GM18868 (cell line): Measurements from ENCODE around the gene MYO7B.
A peak's percentile ranks its signal among the peaks of the same experiment; 100 is the strongest.

Source experiments
- ATAC-seq: cut with Tn5 transposase; IDR thresholded peaks from one replicate; pipeline ENCODE4 v1.9.1; 2021; ENCODE audit warnings: mild to moderate bottlenecking, moderate library complexity; ENCODE audit not compliant: unreplicated experiment

MYO7B gene

GRCh38 chr2:127634626-127635379 lies 99.3 kb downstream of the MYO7B start:
- ATAC-seq, result no peak

DNA sequence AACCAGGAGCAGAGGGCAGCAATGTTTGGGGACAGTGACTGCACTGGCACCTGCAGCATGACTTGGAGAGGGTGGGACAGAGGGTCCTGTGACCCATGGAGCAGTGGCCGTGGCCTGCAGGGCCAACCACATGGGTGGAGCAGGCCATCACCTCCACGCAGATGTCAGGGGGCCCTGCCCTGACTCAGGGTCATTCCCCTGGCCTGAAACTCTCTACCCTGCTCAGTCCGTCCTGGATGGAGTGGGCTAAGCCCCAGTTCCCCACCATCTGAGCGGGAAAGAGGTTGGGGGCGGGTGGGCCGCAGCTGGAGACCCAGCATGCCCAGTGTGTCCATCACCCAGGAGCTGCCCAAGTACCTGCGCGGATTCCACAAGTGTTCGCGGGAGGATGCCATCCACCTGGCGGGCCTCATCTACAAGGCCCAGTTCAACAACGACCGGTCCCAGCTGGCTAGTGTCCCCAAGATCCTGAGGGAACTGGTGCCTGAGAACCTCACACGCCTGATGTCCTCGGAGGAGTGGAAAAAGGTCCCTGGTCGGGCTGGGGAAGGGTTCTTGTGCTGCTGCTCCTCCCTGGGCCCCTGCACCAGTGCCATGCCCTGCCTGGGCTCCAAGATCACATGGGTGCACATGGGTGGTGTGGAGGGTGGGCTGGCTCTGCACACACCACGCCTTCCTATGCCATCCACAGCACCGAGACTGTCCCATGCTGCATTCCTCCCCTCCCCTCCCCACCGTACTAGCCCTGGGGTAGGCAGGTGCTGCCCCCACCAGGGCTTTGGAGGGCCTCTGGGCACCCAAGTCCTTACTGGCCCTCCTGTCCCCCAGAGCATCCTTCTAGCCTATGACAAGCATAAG lies 100.1 kb downstream of the MYO7B start:
- ATAC-seq, result no peak

- ATAC-seq, result no peak
Measured at GRCh38 chr2:127636248-127637235, 101.1 kb downstream of the MYO7B start.

DNA sequence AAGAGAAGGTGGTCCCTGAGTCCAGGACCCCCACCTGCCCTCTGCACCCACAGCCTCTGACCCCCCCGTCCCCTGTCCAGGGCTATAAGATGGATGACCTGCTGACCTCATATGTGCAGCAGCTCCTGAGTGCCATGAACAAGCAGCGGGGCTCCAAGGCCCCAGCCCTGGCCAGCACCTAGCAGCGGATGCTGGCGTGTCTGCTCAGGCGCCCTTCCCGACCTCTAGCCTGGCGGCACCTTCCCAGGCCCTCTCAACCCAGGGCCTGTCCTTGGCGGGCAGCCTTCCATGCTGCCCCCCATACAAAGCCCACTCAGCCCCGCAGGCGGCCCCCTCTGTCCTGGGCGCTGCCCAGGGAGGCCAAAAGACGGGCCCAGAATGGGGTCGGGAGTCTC lies 101.8 kb downstream of the MYO7B start:
- no peak for ATAC-seq

GRCh38 chr2:127637725-127638252 lies 102.3 kb downstream of the MYO7B start:
- no peak for ATAC-seq

DNA sequence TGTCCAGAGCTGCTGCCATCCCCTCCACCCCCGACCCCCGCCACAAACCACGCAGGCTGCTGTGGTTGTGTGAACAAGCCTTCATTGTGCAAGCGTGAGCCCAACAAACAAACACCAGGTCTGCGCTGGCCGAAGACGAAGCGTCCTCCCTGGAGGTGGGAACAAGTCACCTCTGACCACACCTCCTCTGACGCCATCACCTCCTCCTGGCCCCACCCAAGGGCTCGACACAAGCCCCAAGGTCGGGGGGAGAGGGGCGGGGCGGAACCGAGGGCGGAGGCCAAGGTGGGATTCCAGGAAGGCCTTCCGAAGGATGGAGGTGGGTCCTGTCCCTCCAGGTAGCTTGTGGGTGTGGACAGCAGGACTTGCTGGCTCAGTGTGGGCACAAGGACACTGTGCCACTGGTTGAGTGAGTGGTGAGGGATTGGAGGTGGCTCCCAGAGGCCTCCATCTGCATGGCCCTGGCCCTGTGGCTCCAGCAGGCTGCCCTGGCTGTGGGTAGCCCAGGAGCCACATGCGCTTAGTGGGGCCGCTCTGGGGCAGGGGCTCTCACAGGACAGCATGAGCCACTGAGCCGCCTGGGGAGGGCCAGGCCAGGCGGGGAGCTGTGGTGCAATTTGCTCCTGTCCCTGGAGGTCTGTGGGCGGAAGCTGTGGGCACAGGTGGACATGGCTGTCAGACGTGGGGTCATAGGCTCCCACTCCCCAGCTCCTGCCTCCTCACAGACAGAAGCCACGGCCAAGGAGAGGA lies 103.1 kb downstream of the MYO7B start:
- no peak for ATAC-seq

DNA sequence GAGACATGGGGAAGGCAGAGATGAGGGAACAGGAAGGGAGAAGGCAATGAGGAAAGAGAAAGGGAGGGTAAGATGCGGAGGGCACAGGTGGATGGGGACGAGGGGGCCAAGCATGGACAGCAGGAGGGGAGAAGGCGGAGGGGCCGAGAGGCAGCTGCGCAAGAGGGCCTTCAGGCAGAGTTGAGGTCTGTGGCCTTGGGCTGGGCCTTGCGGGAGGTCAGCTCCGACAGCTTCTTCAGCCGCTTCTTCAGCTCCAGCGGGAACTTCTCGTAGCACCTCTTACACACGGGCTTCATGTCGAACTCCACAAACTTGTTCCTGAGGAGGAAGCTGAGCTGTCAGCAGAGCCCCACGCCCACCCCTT lies 103.6 kb downstream of the MYO7B start:
- ATAC-seq, result no peak

GRCh38 chr2:127640082-127641072 lies 104.9 kb downstream of the MYO7B start:
- ATAC-seq, result peak; percentile 67

- no peak for ATAC-seq
Measured at GRCh38 chr2:127641133-127641532, 105.7 kb downstream of the MYO7B start.

GRCh38 chr2:127641846-127642507 lies 106.5 kb downstream of the MYO7B start:
- no peak for ATAC-seq

- ATAC-seq, result no peak
Measured at GRCh38 chr2:127642706-127643438, 107.4 kb downstream of the MYO7B start.

DNA sequence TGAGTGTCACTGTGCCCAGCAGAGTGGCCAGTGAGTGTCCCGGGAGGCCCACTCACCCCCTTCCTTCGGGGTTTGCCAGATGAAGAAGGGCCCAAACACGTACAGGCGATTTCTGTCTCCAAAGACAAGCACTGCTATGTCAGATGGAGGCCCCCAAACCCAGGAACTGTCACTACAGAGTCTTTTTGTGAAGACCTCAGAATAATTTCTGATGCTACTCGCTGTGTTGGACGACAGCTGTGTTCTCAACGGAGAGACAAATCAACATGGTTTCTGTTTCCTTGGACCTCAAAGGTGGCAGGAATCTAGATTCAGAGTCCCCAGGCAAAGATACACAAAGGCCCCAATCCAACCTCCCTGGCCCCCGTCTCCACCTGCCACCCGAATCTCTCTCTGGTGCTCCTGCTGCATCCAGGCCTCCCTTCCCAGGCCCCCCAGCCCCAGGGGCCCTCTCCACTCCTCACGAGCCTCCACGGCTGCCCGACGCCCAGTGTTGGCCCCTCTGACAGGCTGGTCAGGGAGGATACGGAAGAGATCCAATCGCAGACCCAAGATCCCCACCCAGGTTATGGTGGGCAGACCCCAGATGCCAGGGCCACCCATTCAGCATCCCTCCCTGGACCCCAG lies 108.1 kb downstream of the MYO7B start:
- no peak for ATAC-seq

DNA sequence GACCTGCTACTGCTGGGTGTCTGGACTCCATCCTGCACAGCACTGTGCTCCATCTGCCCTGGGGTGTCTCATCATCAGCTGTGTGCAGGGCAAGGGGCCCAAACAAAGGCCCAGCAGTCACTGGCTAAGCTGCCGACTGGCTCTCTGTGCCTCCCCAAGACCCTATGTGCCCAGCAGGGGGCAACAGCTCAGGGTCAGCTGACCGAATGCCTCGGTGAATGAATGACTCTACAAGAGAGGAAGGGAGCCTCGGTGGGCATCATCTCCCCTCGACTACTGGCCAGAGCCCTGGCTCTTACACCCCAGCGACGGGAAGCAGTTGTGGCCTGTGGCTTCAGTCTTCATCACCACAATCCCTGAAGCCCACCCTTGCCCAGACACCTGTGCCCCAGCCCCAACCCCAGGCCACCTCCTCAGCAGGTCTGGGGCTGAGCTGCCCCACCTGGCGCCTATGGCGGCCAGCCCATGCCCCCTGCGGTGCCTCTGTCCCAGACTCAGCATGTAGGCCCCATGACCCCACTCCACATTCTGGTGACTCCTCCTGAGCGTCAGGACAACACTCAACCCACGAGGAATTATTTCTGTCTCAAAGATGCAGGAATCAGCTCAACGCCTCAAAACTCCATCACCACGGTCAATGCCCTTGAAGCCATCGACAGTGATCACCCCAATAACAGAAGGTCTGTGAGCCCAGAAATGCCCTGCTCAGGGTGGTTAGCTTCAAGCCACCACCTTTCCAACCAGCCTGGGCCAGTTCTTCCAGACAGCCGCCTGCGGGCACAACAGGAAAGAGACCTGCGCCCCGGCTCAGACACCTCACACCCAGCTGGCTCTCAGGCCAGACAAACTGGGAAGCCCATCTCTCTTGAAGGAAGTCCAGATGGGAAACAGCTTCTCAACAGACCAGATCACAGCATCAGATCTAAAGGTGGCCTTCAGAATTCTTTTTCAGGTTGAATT lies 108.9 kb downstream of the MYO7B start:
- ATAC-seq, result no peak

GRCh38 chr2:127645026-127645394 lies 109.5 kb downstream of the MYO7B start:
- no peak for ATAC-seq

DNA sequence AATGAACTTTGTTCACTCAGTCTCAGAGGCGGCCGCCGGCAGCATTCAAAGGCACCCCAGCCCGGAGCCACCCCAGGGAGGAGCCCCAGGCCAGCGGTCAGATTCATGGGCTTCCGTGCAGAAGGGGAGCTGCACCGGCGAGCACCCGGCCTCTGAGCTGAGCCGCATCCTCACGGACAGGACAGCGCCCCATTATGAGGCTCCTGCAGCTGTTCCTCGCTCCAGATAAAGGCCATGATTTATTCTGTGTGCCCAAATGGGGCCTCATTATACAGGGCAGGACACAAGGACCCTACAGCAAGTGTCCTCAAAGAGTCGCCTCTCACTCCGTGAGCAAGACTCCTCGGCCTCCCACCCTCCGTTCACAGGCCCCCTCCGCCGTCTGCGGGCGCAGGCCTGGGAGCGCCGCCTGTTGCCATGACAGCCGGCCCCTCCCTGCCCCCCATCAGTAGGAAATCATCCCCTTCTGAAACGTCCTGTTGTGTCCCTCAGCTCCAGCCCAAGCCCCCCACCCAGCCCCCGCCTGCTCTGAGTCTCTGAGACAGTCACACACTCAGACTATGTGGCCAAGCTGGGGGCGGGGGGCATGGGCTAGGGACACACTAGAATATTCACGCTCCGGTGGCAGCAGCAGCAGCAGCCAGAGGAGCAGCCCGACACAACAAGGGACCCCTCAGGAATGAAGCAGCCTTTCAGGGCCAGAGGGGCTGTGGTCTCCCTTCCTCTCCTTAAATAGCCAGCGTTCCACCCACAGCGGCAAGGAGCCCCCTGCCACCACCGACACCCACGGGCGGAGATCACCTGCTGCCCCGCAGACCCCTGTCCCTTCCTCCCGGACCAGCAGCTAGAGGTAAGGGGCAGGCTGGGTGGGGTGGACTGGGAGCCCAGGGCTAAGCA lies 110.2 kb downstream of the MYO7B start, which contains the start of gene GPR17:
Gene GPR17 (plus strand): TSS at position 759 of the 897 bp plus-strand sequence. CDS start 4,583 bp downstream, outside the sequence.
- ATAC-seq, result no peak
